ENCODE data around the gene MRPL1. TPM values are rescaled to one million over a fixed set of nuclear protein-coding genes. Genes with fewer than 3 reads are reported as not detected.

MRPL1 gene
- total RNA-seq, 2 donors from 2014 or later, result 32.8 to 41.9 TPM

Other genes starting within 250 kb of the MRPL1 start
- gene CNOT6L, start 43.5 kb upstream of the MRPL1 start, total RNA-seq, result 10 to 100 TPM; 24.1 to 26.0 TPM
- gene FRAS1, start 194.5 kb downstream of the MRPL1 start, total RNA-seq, result 1 to 10 TPM; 5.0 to 5.2 TPM

All from left cardiac atrium (tissue), 2 donors.